A549 (cell line): ENCODE measurements around the gene LRRC28. TPM values are rescaled to one million over a fixed set of nuclear protein-coding genes. Genes with fewer than 3 reads are reported as not detected.

Experiments
- ATAC-seq, 2 experiments: fragments of 200-7000 bp in 1 of 2; fragments of >200 bp in 1 of 2; cut with Nextera tagmentation in 1 of 2; cut with Tn5 transposase in 1 of 2; 3 replicates each; pipeline versions ENCODE4 v1.8.0 to v1.9.1; 2018 to 2020; ENCODE audit warnings: mild to moderate bottlenecking in 1 of 2, moderate library complexity in 1 of 2
- CTCF ChIA-PET: fragments of 300-600 bp; sonication (Branson Sonifier 250); formaldehyde crosslinking; extraction: SDS; loops from one replicate; lab custom pipeline; 2021; ENCODE audit warnings: antibody characterized with exemption, inconsistent platforms; lab: Yijun Ruan, JAX
- POLR2A ChIA-PET: fragments of 350-600 bp; formaldehyde crosslinking; extraction: SDS; loops from one replicate; lab custom pipeline; 2021; ENCODE audit warnings: antibody characterized with exemption, inconsistent platforms; lab: Yijun Ruan, JAX
- DNase-seq, 2 experiments: peaks; one replicate each; pipeline versions ENCODE4 v3.0.0 to v3.0.0-alpha.2; 2011 to 2016; ENCODE audit warnings: low read depth in 1 of 2, low spot score in 1 of 2
- FAIRE-seq: peaks from 2 replicates; lab custom pipeline; 2011; peaks lifted over from hg19 to GRCh38; lab: Jason Lieb, UNC
- H3K27ac ChIP-seq, 2 experiments: fragments of >200 bp; sonication (Bioruptor Twin); formaldehyde crosslinking; 3 replicates each; pipeline ENCODE4 v1.5.1; 2016 to 2017
- H3K4me1 ChIP-seq: fragments of >200 bp; sonication (Bioruptor Twin); formaldehyde crosslinking; 3 replicates; pipeline ENCODE4 v1.6.1; 2016
- H3K4me2 ChIP-seq: fragments of >200 bp; sonication (Bioruptor Twin); formaldehyde crosslinking; 3 replicates; pipeline ENCODE4 v1.6.1; 2016
- H3K4me3 ChIP-seq: fragments of >200 bp; sonication (Bioruptor Twin); formaldehyde crosslinking; 3 replicates; pipeline ENCODE4 v1.5.1; 2016
- H3K9me3 ChIP-seq: fragments of >200 bp; sonication (Bioruptor Twin); formaldehyde crosslinking; 3 replicates; pipeline ENCODE4 v1.6.1; 2016
- BHLHE40 ChIP-seq: IDR thresholded peaks from 2 replicates; pipeline ENCODE4 v1.6.1; 2012; ENCODE audit warnings: low read depth, low read length, inconsistent platforms
- CEBPB ChIP-seq, 2 experiments: fragments of >200 bp in 1 of 2; sonication (Bioruptor Twin) in 1 of 2; formaldehyde crosslinking in 1 of 2; IDR thresholded peaks; 2 replicates each; pipeline ENCODE4 v1.6.1; 2012 to 2016
- CHD4 ChIP-seq: fragments of 200-600 bp; sonication (generic); IDR thresholded peaks from 2 replicates; pipeline ENCODE4 v1.6.1; 2016; ENCODE audit warnings: antibody characterized with exemption, mild to moderate bottlenecking, borderline replicate concordance
- CTCF ChIP-seq: fragments of >200 bp; sonication (Bioruptor Twin); formaldehyde crosslinking; IDR thresholded peaks from 3 replicates; pipeline ENCODE4 v1.5.1; 2016
- EHF ChIP-seq: fragments of 250-450 bp; sonication (Bioruptor Pico); IDR thresholded peaks from 2 replicates; pipeline ENCODE4 v1.5.0; 2020; ENCODE audit warnings: mild to moderate bottlenecking
- EHMT2 ChIP-seq: fragments of 200-600 bp; sonication (generic); IDR thresholded peaks from 2 replicates; pipeline ENCODE4 v1.6.1; 2016; ENCODE audit warnings: antibody characterized with exemption, low read depth, mild to moderate bottlenecking, moderate library complexity
- ESRRA ChIP-seq: fragments of 150-350 bp; IDR thresholded peaks from 2 replicates; pipeline ENCODE4 v1.6.1; 2014; ENCODE audit warnings: mild to moderate bottlenecking, low read length, borderline replicate concordance
- FOSB ChIP-seq: fragments of 250-450 bp; sonication (Bioruptor Pico); IDR thresholded peaks from 2 replicates; pipeline ENCODE4 v1.5.0; 2020; ENCODE audit warnings: mild to moderate bottlenecking, moderate library complexity
- FOSL2 ChIP-seq, 2 experiments: fragments of 450-650 bp in 1 of 2; fragments of >200 bp in 1 of 2; sonication (Bioruptor Twin) in 1 of 2; formaldehyde crosslinking; IDR thresholded peaks; 2 replicates each; pipeline versions ENCODE4 v1.5.0 to v1.6.1; 2016 to 2020; ENCODE audit warnings: mild to moderate bottlenecking in 1 of 2, moderate library complexity in 1 of 2
- HDAC2 ChIP-seq: fragments of 200-600 bp; sonication (generic); IDR thresholded peaks from 2 replicates; pipeline ENCODE4 v1.6.1; 2016
- HEYL ChIP-seq: fragments of 250-450 bp; sonication (Bioruptor Pico); IDR thresholded peaks from 2 replicates; pipeline ENCODE4 v1.8.0; 2021; ENCODE audit warnings: mild to moderate bottlenecking, moderate library complexity
- JUN ChIP-seq, 2 experiments: fragments of >200 bp; sonication (Bioruptor Twin); formaldehyde crosslinking; IDR thresholded peaks; 2 replicates in 1 of 2; 3 replicates in 1 of 2; pipeline ENCODE4 v1.6.1; 2016 to 2017
- KDM5A ChIP-seq: fragments of 200-600 bp; sonication (generic); IDR thresholded peaks from 2 replicates; pipeline ENCODE4 v1.6.1; 2016; ENCODE audit warnings: antibody characterized with exemption, mild to moderate bottlenecking
- RAD21 ChIP-seq, 2 experiments: fragments of >200 bp in 1 of 2; sonication (Bioruptor Twin) in 1 of 2; formaldehyde crosslinking in 1 of 2; IDR thresholded peaks in 1 of 2; conservative IDR thresholded peaks in 1 of 2; 2 replicates in 1 of 2; 3 replicates in 1 of 2; pipeline ENCODE4 v1.6.1; 2012 to 2018; ENCODE audit warnings: inconsistent platforms in 1 of 2
- SMC3 ChIP-seq: fragments of >200 bp; sonication (Bioruptor Twin); formaldehyde crosslinking; IDR thresholded peaks from 3 replicates; pipeline ENCODE4 v1.6.1; 2018; ENCODE audit warnings: inconsistent platforms
- SREBF2 ChIP-seq: fragments of 450-650 bp; IDR thresholded peaks from 2 replicates; pipeline ENCODE4 v1.6.1; 2014; ENCODE audit warnings: mild to moderate bottlenecking, moderate library complexity
- ZC3H11A ChIP-seq: fragments of 450-650 bp; IDR thresholded peaks from 2 replicates; pipeline ENCODE4 v1.6.1; 2014; ENCODE audit warnings: antibody characterized with exemption, mild to moderate bottlenecking
- ZNF302 ChIP-seq: fragments of 250-450 bp; sonication (Bioruptor Pico); IDR thresholded peaks from 2 replicates; pipeline ENCODE4 v1.9.0; 2021; ENCODE audit warnings: inconsistent platforms, mild to moderate bottlenecking, moderate library complexity
- WGBS: methylation state at CpG from one replicate; pipeline ENCODE4 v1.1.6; 2017; ENCODE audit errors: missing lambda C conversion rate; 5-methylcytosine and 5-hydroxymethylcytosine counted together
- polyA plus RNA-seq, 4 experiments: library from polyadenylated mRNA; depleted of rRNA in 3 of 4; stranded (reverse); fragments of >200 nt; fragmentation: RNase III in 1 of 4; extraction: RNeasy Plus Mini Kit Qiagen cat#74134 plus additional on column Dnase treatment in 1 of 4; gene quantifications; 2 replicates in 3 of 4; 3 replicates in 1 of 4; pipeline ENCODE4 v1.2.3, GENCODE V29; 2011 to 2017
- TF ChIP-seq, protein P1 (sequence below): fragments of 250-450 bp; sonication (Bioruptor Pico); IDR thresholded peaks from 2 replicates; pipeline ENCODE4 v1.5.0; 2021; ENCODE audit warnings: mild to moderate bottlenecking, moderate library complexity, borderline replicate concordance
- TF ChIP-seq, protein P2 (sequence below): IDR thresholded peaks from 2 replicates; pipeline ENCODE4 v1.6.1; 2012; ENCODE audit warnings: low read depth, borderline replicate concordance

LRRC28 gene
- polyA plus RNA-seq, 2 of the 4 experiments (the other 2 are of a cell fraction) = 19.6 to 62.4 TPM

DNA sequence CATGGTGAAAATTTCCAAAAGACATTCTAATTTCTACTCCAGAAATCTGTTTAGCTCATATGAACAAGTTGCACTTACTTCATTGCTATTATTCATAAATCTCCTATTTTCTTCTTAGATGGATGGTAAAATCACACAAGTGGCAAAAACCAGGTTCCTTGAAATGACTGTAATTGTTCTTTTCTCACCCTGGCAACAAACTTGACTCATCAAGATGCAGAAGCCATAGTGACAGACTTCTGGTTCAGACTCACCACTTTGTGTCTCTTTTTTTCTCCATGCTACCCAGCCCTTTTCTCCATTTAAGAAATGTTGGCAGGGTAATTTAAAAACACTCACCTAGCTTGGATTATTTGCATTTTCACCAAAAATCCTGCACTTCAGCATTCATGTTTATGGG is 82.1 kb downstream of the LRRC28 start:
- CTCF ChIA-PET = interaction anchor here (0.7 to 2.0 kb wide), 4 partner anchors 20 to 371 kb away, joined by 3 to 13 read pairs (median 4); no protein-coding TSS in a partner anchor
- H3K9me3 ChIP-seq = no peaks in the 10 kb centered on the region
- TF ChIP-seq KDM5A = no peak
- TF ChIP-seq, protein P1, sequence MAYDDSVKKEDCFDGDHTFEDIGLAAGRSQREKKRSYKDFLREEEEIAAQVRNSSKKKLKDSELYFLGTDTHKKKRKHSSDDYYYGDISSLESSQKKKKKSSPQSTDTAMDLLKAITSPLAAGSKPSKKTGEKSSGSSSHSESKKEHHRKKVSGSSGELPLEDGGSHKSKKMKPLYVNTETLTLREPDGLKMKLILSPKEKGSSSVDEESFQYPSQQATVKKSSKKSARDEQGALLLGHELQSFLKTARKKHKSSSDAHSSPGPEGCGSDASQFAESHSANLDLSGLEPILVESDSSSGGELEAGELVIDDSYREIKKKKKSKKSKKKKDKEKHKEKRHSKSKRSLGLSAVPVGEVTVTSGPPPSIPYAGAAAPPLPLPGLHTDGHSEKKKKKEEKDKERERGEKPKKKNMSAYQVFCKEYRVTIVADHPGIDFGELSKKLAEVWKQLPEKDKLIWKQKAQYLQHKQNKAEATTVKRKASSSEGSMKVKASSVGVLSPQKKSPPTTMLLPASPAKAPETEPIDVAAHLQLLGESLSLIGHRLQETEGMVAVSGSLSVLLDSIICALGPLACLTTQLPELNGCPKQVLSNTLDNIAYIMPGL (CRISPR knock-in tag) = no peak
- TF ChIP-seq HDAC2 = no peak
- TF ChIP-seq CEBPB (IDR thresholded peaks at IDR 0.05) = no peak
- TF ChIP-seq JUN (IDR thresholded peaks at IDR 0.05) = no peak
- no peak for TF ChIP-seq ESRRA
- TF ChIP-seq, protein P2, sequence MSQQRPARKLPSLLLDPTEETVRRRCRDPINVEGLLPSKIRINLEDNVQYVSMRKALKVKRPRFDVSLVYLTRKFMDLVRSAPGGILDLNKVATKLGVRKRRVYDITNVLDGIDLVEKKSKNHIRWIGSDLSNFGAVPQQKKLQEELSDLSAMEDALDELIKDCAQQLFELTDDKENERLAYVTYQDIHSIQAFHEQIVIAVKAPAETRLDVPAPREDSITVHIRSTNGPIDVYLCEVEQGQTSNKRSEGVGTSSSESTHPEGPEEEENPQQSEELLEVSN = no peak
- no peak for TF ChIP-seq EHF (CRISPR knock-in tag)
- no peak for TF ChIP-seq CTCF
- TF ChIP-seq FOSL2 (IDR thresholded peaks at IDR 0.05) = no peak
- TF ChIP-seq FOSL2 (CRISPR knock-in tag; IDR thresholded peaks at IDR 0.05) = no peak
- no peak for TF ChIP-seq CHD4
- TF ChIP-seq, all 56 proteins: peak for 0
- H3K4me2 ChIP-seq = no peak overlapping the region
- no peak overlapping the region for H3K27ac ChIP-seq
- H3K4me3 ChIP-seq = no peak overlapping the region
- H3K4me1 ChIP-seq = peaks cover 15% of the 10 kb centered on the region
- POLR2A ChIA-PET = no interaction called here
- no peak for FAIRE-seq
- DNase-seq = no peak
- no peak for ATAC-seq

DNA sequence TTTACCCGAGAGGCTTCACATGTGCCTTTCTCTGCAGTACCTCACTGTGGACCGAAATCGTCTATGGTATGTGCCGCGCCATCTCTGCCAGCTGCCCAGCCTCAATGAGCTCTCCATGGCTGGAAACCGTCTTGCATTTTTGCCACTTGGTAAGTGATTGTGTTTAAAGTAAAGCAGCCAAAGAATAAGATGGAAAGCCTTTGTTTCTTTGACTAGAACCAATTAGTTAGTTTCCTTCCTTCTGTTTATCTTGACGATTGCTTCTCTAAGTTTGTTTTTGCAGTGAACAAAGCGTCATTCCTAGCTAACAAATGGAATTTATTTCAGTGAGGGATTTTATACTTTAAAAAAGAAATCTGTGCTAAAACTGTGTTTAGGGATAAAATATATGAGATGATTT is 82.7 kb downstream of the LRRC28 start:
- CTCF ChIA-PET = interaction anchor here (0.7 to 2.0 kb wide), 3 partner anchors 20 to 370 kb away, joined by 3 to 13 read pairs (median 3); no protein-coding TSS in a partner anchor
- POLR2A ChIA-PET = no interaction called here
- TF ChIP-seq SMC3 (no peak), SREBF2 (no peak), FOSB (no peak), ESRRA (no peak), RAD21 (conservative IDR thresholded peaks at IDR 0.05 in 1 of 2, IDR thresholded peaks at IDR 0.05 in 1 of 2) (no peak), CHD4 (no peak), EHMT2 (no peak), BHLHE40 (no peak), CTCF (no peak), ZC3H11A (no peak), ZNF302 (CRISPR knock-in tag) (no peak), HEYL (CRISPR knock-in tag) (no peak)
- TF ChIP-seq, protein P2 = no peak
- DNase-seq (no peak), ATAC-seq (no peak), FAIRE-seq (no peak)
- Histone ChIP-seq H3K4me3 (no peak overlapping the region), H3K9me3 (no peaks in the 10 kb centered on the region), H3K4me1 (peaks cover 11% of the 10 kb centered on the region), H3K27ac (no peak overlapping the region), H3K4me2 (no peak overlapping the region)
- WGBS = 92% methylated on average over 8 of the region's 8 CpGs
